Effector memory CD8-positive, alpha-beta T cell (primary cell): ENCODE data around the gene SOX4.

ENCODE experiments used
- ATAC-seq: fragments of 150-1000 bp; cut with Tn5 transposase; replicated peaks from 2 replicates; pipeline ENCODE4 v1.10.0; 2021; ENCODE audit warnings: mild to moderate bottlenecking, moderate library complexity
- DNase-seq, 3 experiments: peaks; one replicate each; pipeline ENCODE4 v3.0.0; 2021
- H3K27ac Mint-ChIP-seq, 2 donors: one replicate each; pipeline ENCODE4 v1.8.0; 2022; ENCODE audit warnings: mild to moderate bottlenecking in 2 of 2, mixed read lengths in 2 of 2, moderate library complexity in 2 of 2
- H3K27me3 Mint-ChIP-seq, 2 donors: one replicate each; pipeline ENCODE4 v1.8.0; 2022; ENCODE audit warnings: mixed read lengths in 2 of 2
- H3K36me3 Mint-ChIP-seq: one replicate; pipeline ENCODE4 v1.8.0; 2022; ENCODE audit warnings: mild to moderate bottlenecking, moderate library complexity, mixed read lengths; ENCODE audit not compliant: insufficient read depth
- H3K4me1 Mint-ChIP-seq, 2 donors: one replicate each; pipeline ENCODE4 v1.8.0; 2022; ENCODE audit warnings: low read depth in 2 of 2, mixed read lengths in 2 of 2
- H3K4me3 Mint-ChIP-seq, 2 donors: one replicate each; pipeline ENCODE4 v1.8.0; 2022; ENCODE audit warnings: mild to moderate bottlenecking in 2 of 2, mixed read lengths in 2 of 2, moderate library complexity in 2 of 2
- H3K9me3 Mint-ChIP-seq, 2 donors: one replicate each; pipeline ENCODE4 v1.8.0; 2022; ENCODE audit warnings: mixed read lengths in 2 of 2

SOX4 gene

DNA sequence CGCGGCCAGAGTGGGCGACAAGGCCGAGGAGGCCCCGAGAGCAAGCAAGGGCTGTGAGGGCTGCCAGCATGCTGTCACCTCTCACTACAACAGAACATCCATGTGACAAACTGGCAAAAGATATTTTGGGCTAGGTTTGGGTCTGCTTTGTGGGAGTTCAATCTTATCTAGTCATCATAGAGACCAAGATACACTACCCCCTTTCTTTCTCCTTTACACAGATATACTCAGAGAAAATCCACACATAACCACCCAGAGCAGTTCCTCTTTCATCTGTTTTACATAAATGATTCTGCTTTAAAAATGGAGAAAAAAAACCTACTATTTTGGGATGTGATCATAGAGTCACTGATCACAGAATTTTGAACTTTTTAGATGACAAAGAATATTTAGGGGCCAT lies 16.8 kb downstream of the SOX4 start:
- Mint-ChIP-seq H3K4me3 (no peak overlapping the region), H3K27ac (no peak overlapping the region)

DNA sequence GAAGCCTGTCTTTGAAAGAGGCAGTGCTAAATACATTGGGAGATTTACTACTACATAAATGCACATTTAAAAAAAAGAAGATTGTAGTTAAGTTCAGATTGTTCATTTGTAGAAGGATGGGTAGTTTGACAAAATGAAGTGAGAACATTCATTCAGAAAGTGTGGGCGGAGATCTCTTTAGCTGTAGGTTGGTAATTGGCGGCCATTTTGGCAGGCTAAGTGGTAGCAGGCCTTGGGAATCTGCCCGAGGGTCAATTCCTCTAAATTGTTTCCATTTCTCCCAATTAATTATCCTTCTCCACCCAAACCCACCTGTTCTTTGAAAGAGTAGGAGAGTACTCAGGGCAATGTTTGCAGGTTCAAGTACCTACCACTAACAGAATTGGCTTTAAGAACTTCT lies 17.9 kb downstream of the SOX4 start:
- H3K27me3 Mint-ChIP-seq: peaks cover 16 to 28% of the 10 kb centered on the region in 2 donors
- no peak for ATAC-seq
- H3K4me3 Mint-ChIP-seq: no peak overlapping the region
- no peaks in the 10 kb centered on the region for H3K4me1 Mint-ChIP-seq
- no peak for DNase-seq
- H3K9me3 Mint-ChIP-seq: no peaks in the 10 kb centered on the region
- H3K27ac Mint-ChIP-seq: no peak overlapping the region
- H3K36me3 Mint-ChIP-seq: no peaks in the 10 kb centered on the region

More for the DNA sequence above, 16.8 kb downstream of the SOX4 start:
- H3K27me3 Mint-ChIP-seq: peaks cover 17 to 20% of the 10 kb centered on the region in 2 donors
- H3K4me1 Mint-ChIP-seq: no peaks in the 10 kb centered on the region
- DNase-seq: no peak
- no peaks in the 10 kb centered on the region for H3K36me3 Mint-ChIP-seq
- no peak for ATAC-seq
- no peaks in the 10 kb centered on the region for H3K9me3 Mint-ChIP-seq

DNA sequence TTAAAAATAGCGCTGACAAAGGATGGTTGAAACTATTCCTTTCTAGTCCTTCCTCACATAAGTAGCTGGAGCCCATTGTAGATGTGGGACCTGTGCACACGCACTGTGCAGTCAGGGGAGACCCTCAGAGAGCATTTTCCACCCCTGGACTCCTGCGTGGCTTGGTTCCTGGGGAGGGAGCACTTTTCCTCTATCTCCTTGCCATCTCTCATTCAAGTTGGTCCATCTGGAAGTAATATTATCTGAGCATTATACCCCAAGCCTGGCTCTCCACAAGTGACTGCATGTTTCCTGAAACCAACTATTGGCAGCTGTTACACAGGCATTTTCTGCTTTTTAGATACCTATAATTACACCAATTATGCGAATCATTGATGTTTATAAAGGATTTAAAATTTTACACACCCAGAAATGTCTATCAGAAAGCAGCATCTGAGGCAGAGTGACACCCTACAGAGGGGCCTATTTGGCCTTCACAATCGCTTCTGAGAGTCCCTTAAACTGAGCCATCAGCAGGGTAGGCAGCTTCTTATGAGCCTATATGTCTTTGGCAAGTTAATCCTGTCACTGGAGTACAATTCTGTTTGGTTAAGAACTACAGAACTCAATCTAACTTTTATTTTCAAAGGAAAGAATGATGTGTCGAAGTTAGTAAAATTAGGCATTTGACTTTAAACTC lies 18.7 kb downstream of the SOX4 start:
- H3K36me3 Mint-ChIP-seq: no peaks in the 10 kb centered on the region
- ATAC-seq (no peak), DNase-seq (no peak)
- no peak overlapping the region for H3K27ac Mint-ChIP-seq
- H3K4me3 Mint-ChIP-seq: no peak overlapping the region
- peaks cover 9 to 28% of the 10 kb centered on the region in 2 donors for H3K27me3 Mint-ChIP-seq
- no peaks in the 10 kb centered on the region for H3K9me3 Mint-ChIP-seq
- H3K4me1 Mint-ChIP-seq: no peaks in the 10 kb centered on the region

DNA sequence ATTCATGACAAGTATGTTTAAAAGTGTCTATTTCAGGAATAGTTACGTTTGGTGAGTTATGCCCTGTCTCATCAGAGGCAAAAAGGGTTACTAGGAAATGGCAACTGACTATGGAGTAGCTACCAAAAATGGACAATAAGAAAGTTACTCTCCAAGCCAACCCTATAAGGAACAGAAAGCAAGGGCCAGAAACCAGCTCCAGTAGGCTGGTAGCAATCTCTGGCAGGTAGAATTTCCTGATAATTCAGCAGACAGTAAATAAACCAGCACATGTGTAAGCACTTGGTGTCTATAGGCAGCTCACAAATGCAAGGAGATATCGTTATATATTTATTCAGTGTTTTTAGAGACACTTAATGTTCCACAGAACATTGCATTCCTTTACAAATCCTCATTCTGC lies 20.3 kb downstream of the SOX4 start:
- no peak for ATAC-seq
- H3K27ac Mint-ChIP-seq: no peak overlapping the region

GRCh38 chr6:21614226-21614625 lies 20.7 kb downstream of the SOX4 start:
- no peaks in the 10 kb centered on the region for H3K9me3 Mint-ChIP-seq
- no peaks in the 10 kb centered on the region for H3K4me1 Mint-ChIP-seq
- DNase-seq (no peak), ATAC-seq (no peak)
- H3K4me3 Mint-ChIP-seq: no peak overlapping the region
- no peak overlapping the region for H3K27ac Mint-ChIP-seq
- no peaks in the 10 kb centered on the region for H3K36me3 Mint-ChIP-seq
- peaks cover 8 to 28% of the 10 kb centered on the region in 2 donors for H3K27me3 Mint-ChIP-seq

More for the DNA sequence above, 20.3 kb downstream of the SOX4 start:
- H3K4me3 Mint-ChIP-seq: no peak overlapping the region
- H3K4me1 Mint-ChIP-seq: no peaks in the 10 kb centered on the region
- peaks cover 8 to 28% of the 10 kb centered on the region in 2 donors for H3K27me3 Mint-ChIP-seq
- no peaks in the 10 kb centered on the region for H3K36me3 Mint-ChIP-seq
- no peaks in the 10 kb centered on the region for H3K9me3 Mint-ChIP-seq
- no peak for DNase-seq

GRCh38 chr6:21615504-21615903 lies 22.0 kb downstream of the SOX4 start:
- no peaks in the 10 kb centered on the region for H3K9me3 Mint-ChIP-seq
- H3K27ac Mint-ChIP-seq: no peak overlapping the region
- no peaks in the 10 kb centered on the region for H3K4me1 Mint-ChIP-seq

DNA sequence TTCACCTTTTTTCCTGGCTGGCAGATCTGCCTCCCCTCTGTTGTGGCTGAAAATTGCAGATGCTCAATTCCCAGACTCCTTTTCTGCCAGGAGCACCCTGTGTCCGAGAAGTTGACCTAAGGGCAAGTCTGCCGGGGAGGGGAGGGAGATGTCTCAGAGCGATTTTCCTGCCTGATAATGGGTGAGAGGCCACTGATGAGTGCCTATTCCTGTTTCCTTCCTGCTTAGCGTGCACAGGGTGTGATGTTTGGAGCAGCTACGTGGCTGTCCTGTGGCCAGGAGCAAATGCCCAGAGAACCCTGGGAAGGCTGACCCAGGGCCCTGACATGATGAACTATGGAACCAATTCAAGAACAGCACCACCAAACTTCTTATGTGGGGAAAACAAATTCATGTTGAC lies 22.5 kb downstream of the SOX4 start:
- H3K27ac Mint-ChIP-seq: no peak overlapping the region
- ATAC-seq: no peak
- H3K9me3 Mint-ChIP-seq: no peaks in the 10 kb centered on the region
- no peaks in the 10 kb centered on the region for H3K4me1 Mint-ChIP-seq
- peaks cover 8 to 28% of the 10 kb centered on the region in 2 donors for H3K27me3 Mint-ChIP-seq
- H3K4me3 Mint-ChIP-seq: no peak overlapping the region
- no peaks in the 10 kb centered on the region for H3K36me3 Mint-ChIP-seq
- DNase-seq: no peak

More at GRCh38 chr6:21615504-21615903, 22.0 kb downstream of the SOX4 start:
- DNase-seq (no peak), ATAC-seq (no peak)
- Mint-ChIP-seq H3K27me3 (peaks cover 8 to 28% of the 10 kb centered on the region in 2 donors), H3K36me3 (no peaks in the 10 kb centered on the region), H3K4me3 (no peak overlapping the region)

DNA sequence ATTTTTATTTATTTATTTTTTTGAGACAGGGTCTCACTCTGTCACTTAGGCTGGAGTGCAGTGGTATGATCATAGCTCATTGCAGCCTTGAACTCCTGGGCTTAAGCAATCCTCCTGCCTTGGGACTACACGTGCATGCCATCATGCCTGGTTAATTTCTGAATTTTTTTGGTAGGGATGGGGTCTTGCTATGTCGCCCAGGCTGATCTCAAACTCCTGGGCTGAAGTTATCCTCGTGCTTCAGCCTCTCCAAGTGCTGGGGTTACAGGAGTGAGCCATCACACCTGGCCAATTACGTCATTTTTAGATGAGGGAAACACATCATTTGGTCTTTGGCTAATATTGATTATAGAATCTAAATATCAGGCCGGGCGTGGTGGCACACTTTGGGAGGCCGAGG lies 32.1 kb downstream of the SOX4 start:
- H3K27me3 Mint-ChIP-seq: peaks cover 0 to 9% of the 10 kb centered on the region in 2 donors
- H3K4me1 Mint-ChIP-seq: no peaks in the 10 kb centered on the region
- no peak for DNase-seq
- H3K9me3 Mint-ChIP-seq: peaks cover 0 to 6% of the 10 kb centered on the region in 2 donors
- no peak overlapping the region for H3K4me3 Mint-ChIP-seq
- no peak overlapping the region for H3K27ac Mint-ChIP-seq
- no peak for ATAC-seq
- H3K36me3 Mint-ChIP-seq: peaks cover 4% of the 10 kb centered on the region

DNA sequence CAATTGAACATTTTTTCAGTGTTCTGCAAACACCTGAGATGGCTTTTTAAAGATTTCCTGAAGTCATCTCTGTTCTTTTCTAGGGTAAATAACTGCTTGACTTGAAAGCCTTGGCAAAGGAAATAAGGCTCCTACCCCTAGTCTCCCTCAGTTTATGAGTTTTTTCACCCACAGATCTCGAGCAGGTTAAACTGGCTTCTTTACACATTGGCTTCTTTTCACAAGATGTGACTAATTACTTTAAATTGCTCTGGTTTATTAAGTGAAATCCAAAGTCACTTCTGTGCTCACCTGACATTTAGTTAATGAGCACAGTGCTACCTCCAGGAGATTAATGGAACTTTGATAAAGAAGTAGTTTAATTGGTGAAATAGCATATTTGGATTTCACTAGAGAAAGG lies 33.2 kb downstream of the SOX4 start:
- Mint-ChIP-seq H3K27ac (no peak overlapping the region), H3K36me3 (peaks cover 4% of the 10 kb centered on the region), H3K4me1 (no peaks in the 10 kb centered on the region), H3K27me3 (peaks cover 0 to 9% of the 10 kb centered on the region in 2 donors), H3K9me3 (peaks cover 0 to 6% of the 10 kb centered on the region in 2 donors), H3K4me3 (no peak overlapping the region)
- ATAC-seq (no peak), DNase-seq (no peak)

GRCh38 chr6:21628160-21628559 lies 34.6 kb downstream of the SOX4 start:
- ATAC-seq: no peak
- DNase-seq: no peak
- H3K9me3 Mint-ChIP-seq: peaks cover 0 to 6% of the 10 kb centered on the region in 2 donors
- H3K27me3 Mint-ChIP-seq: peaks cover 0 to 9% of the 10 kb centered on the region in 2 donors
- H3K27ac Mint-ChIP-seq: no peak overlapping the region
- no peak overlapping the region for H3K4me3 Mint-ChIP-seq
- H3K36me3 Mint-ChIP-seq: peaks cover 4% of the 10 kb centered on the region
- H3K4me1 Mint-ChIP-seq: no peaks in the 10 kb centered on the region

DNA sequence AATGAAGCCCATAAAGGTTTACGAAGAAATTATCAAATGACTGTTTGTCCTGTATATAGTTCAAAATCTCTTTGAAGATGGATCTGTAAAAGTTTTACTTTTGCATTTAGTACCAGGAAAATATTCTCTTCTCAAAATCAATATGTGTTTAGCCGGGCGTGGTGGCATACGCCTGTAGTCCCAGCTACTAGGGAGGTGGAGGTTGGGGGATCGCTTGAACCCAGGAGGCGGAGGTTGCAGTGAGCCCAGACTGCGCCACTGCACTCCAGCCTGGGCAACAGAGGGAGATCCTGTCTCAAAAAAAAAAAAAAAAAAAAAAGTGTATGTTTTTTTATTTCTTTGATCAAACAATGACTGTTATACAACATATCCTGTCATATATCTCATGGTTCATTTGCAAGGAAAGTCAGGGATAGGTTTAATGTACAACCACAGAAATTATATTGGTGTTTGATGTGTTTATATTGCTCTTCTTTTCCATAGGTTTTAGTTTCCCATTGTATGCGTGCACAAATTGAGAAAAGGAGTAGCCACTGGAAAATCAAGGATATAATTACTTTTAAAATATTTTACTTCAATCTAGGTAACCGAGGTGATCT lies 40.1 kb downstream of the SOX4 start:
- Mint-ChIP-seq H3K4me1 (no peaks in the 10 kb centered on the region), H3K27me3 (peaks cover 0 to 9% of the 10 kb centered on the region in 2 donors), H3K27ac (no peak overlapping the region), H3K4me3 (no peak overlapping the region), H3K36me3 (peaks cover 6% of the 10 kb centered on the region), H3K9me3 (peaks cover 0 to 6% of the 10 kb centered on the region in 2 donors)
- ATAC-seq (no peak), DNase-seq (no peak)

- H3K4me1 Mint-ChIP-seq: no peaks in the 10 kb centered on the region
- peaks cover 5% of the 10 kb centered on the region for H3K36me3 Mint-ChIP-seq
- DNase-seq (no peak), ATAC-seq (no peak)
- no peak overlapping the region for H3K4me3 Mint-ChIP-seq
- peaks cover 0 to 9% of the 10 kb centered on the region in 2 donors for H3K27me3 Mint-ChIP-seq
- peaks cover 0 to 6% of the 10 kb centered on the region in 2 donors for H3K9me3 Mint-ChIP-seq
- no peak overlapping the region for H3K27ac Mint-ChIP-seq
Measured at GRCh38 chr6:21634582-21634981, 41.0 kb downstream of the SOX4 start.

DNA sequence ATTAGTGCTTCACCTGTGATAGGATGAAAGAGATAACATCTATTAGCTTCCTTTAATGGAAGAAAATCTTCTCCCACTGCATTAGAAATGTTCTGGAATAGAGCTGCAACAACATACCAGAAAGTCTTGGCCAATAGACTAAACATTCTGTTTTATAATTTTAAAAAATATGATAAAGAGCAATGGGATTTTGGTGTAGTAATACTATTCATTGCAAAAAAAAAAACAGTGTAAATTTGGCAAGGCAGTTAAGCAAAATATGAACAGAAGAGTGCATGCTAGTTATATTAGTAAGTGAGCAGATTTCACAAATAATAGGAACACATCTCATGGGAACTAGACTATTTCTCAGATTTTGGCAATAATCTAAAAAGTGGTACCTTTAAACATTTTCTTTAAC lies 43.3 kb downstream of the SOX4 start:
- ATAC-seq (no peak), DNase-seq (no peak)
- H3K36me3 Mint-ChIP-seq: peaks cover 8% of the 10 kb centered on the region
- no peaks in the 10 kb centered on the region for H3K9me3 Mint-ChIP-seq
- H3K27ac Mint-ChIP-seq: no peak overlapping the region
- H3K27me3 Mint-ChIP-seq: peaks cover 0 to 5% of the 10 kb centered on the region in 2 donors
- H3K4me3 Mint-ChIP-seq: no peak overlapping the region
- H3K4me1 Mint-ChIP-seq: no peaks in the 10 kb centered on the region

DNA sequence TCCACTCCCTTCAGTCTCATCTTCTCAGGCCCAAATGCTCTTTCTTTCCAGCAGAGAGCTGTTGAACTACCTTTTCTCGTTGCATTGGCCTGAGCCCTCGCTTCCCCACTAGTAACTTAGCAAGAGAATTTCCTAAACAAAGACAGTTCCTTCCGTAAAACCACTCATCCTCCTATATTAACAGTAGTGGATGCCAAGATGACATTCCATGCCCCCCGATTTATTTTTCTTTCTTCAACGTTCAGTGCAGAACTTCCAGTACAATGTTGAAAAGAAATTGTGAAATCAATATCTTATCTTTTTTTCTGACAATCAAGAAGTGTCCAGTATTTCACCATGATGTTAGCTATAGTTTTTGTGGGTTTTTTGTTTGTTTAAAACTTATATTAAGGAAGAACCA lies 45.8 kb downstream of the SOX4 start:
- no peaks in the 10 kb centered on the region for H3K9me3 Mint-ChIP-seq
- peaks cover 8% of the 10 kb centered on the region for H3K36me3 Mint-ChIP-seq
- ATAC-seq (no peak), DNase-seq (no peak)
- no peak overlapping the region for H3K27ac Mint-ChIP-seq
- no peaks in the 10 kb centered on the region for H3K4me1 Mint-ChIP-seq
- H3K27me3 Mint-ChIP-seq: peaks cover 0 to 5% of the 10 kb centered on the region in 2 donors
- no peak overlapping the region for H3K4me3 Mint-ChIP-seq
